ENCODE measurements around the gene RBM15B.

RBM15B gene

DNA sequence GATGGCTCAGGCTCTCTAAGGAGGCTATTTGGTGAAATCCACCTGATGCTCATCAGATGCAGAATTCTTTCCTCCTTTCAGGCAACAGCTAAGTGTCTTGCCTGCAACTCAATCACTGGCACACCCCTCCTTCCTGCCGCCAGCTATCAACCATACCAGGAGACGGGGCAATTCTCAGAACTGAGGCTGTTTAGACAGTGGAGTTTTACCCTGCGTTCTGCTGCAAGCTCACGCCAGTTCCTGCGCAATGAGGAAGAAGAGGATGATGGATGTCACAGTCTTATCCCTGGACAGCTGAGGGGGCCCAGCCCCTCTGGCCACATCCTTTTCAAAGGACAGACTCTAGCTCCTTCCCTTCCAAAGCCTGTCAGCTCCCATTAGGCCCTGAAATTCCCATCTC lies 13.0 kb upstream of the RBM15B start:
- ChIA-PET CTCF (no interaction called here), POLR2A (ENCODE audit: low non-redundant PET) (no interaction called here)
- no peak for DNase-seq (ENCODE audit: low spot score)
- TF ChIP-seq, protein P1, sequence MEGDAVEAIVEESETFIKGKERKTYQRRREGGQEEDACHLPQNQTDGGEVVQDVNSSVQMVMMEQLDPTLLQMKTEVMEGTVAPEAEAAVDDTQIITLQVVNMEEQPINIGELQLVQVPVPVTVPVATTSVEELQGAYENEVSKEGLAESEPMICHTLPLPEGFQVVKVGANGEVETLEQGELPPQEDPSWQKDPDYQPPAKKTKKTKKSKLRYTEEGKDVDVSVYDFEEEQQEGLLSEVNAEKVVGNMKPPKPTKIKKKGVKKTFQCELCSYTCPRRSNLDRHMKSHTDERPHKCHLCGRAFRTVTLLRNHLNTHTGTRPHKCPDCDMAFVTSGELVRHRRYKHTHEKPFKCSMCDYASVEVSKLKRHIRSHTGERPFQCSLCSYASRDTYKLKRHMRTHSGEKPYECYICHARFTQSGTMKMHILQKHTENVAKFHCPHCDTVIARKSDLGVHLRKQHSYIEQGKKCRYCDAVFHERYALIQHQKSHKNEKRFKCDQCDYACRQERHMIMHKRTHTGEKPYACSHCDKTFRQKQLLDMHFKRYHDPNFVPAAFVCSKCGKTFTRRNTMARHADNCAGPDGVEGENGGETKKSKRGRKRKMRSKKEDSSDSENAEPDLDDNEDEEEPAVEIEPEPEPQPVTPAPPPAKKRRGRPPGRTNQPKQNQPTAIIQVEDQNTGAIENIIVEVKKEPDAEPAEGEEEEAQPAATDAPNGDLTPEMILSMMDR (conservative IDR thresholded peaks at IDR 0.05; ENCODE audit: low read depth): no peak
- H3K27ac ChIP-seq: no peak overlapping the region

DNA sequence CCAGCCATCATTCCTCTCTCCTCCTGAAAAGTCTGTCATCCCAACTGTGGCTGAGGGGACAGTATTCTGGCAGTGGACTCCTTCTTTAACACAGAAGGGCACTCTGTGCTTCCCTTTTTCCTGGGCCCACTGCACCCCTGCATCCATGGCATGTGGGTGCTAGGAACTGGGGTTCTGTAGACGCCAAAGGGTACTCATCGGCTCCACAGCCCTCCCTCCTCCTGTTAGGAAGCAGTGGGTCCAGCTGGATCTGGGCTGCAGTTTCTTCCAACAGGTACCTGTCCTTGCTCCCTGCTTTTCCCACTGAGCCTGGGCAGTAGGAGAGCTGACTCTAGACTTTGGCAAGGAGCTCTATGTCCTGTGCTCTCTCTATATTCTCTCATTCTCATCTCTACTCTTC lies 12.4 kb upstream of the RBM15B start:
- ChIA-PET CTCF (no interaction called here), POLR2A (ENCODE audit: low non-redundant PET) (no interaction called here)
- no peak for DNase-seq (ENCODE audit: low spot score)
- TF ChIP-seq, protein P1 (conservative IDR thresholded peaks at IDR 0.05; ENCODE audit: low read depth): no peak
- H3K27ac ChIP-seq: no peak overlapping the region

DNA sequence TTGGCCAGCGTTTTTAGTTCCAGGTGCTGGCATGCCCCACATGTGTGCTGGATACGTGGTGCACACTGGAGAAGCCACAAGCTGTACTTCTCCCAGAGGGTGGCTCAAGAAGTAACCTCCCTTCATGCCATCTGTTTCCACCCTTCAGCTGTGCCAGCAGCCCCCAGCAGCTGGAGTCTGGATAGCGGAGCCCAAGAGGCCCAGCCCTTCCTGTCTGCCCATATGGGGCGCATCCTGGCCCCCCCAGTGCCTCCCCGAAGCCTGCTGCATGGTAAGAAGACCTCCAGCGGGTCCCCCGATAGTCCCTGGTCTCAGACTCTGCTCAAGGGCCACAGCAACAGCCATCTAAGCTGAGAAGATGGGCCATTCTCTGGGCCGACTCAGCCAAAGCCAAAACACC lies 11.8 kb upstream of the RBM15B start:
- POLR2A ChIA-PET (ENCODE audit: low non-redundant PET): no interaction called here
- TF ChIP-seq, protein P1 (conservative IDR thresholded peaks at IDR 0.05; ENCODE audit: low read depth): no peak
- CTCF ChIA-PET: no interaction called here
- DNase-seq (ENCODE audit: low spot score): no peak
- H3K27ac ChIP-seq: no peak overlapping the region

GRCh38 chr3:51379746-51380455 lies 11.2 kb upstream of the RBM15B start:
- H3K27ac ChIP-seq: no peak overlapping the region
- CTCF ChIA-PET: no interaction called here
- POLR2A ChIA-PET (ENCODE audit: low non-redundant PET): no interaction called here
- TF ChIP-seq, protein P1 (conservative IDR thresholded peaks at IDR 0.05; ENCODE audit: low read depth): no peak
- DNase-seq (ENCODE audit: low spot score): no peak

GRCh38 chr3:51380601-51381332 lies 10.3 kb upstream of the RBM15B start:
- DNase-seq (ENCODE audit: low spot score): no peak
- TF ChIP-seq, protein P1 (conservative IDR thresholded peaks at IDR 0.05; ENCODE audit: low read depth): no peak
- CTCF ChIA-PET: no interaction called here
- POLR2A ChIA-PET (ENCODE audit: low non-redundant PET): no interaction called here
- no peak overlapping the region for H3K27ac ChIP-seq

GRCh38 chr3:51381333-51381705 lies 9.8 kb upstream of the RBM15B start:
- POLR2A ChIA-PET (ENCODE audit: low non-redundant PET): no interaction called here

More at GRCh38 chr3:51381333-51381705, 9.8 kb upstream of the RBM15B start:
- TF ChIP-seq, protein P1 (conservative IDR thresholded peaks at IDR 0.05; ENCODE audit: low read depth): no peak
- no peak overlapping the region for H3K27ac ChIP-seq
- CTCF ChIA-PET: no interaction called here
- DNase-seq (ENCODE audit: low spot score): no peak

Measured in RWPE1 (cell line).